ENCODE measurements around the gene RAI1.

RAI1 gene

GRCh38 chr17:17664064-17664452, 17.2 kb upstream of the RAI1 start:
- ChIA-PET POLR2A (ENCODE audit: low non-redundant PET) (interaction anchor here (0.6 kb wide), 1 partner anchor 141 kb away, joined by 11 read pairs; no protein-coding TSS in a partner anchor), CTCF (interaction anchor here (0.6 kb wide), 1 partner anchor 300 kb away, joined by 3 read pairs; no protein-coding TSS in a partner anchor)

GRCh38 chr17:17665255-17665654, 16.0 kb upstream of the RAI1 start:
- TF ChIP-seq CTCF (conservative IDR thresholded peaks at IDR 0.05; ENCODE audit: low read depth), result no peak
- no peak overlapping the region; the same call in 1 of the 2 replicates for H3K27ac ChIP-seq
- ChIA-PET POLR2A (ENCODE audit: low non-redundant PET) (no interaction called here), CTCF (interaction anchor here (0.5 to 2.3 kb wide), 3 partner anchors 16 to 674 kb away, joined by 3 to 7 read pairs (median 4); partner anchors contain the start of gene RAI1)
- no peak for DNase-seq (ENCODE audit: low spot score)

More at GRCh38 chr17:17664064-17664452, 17.2 kb upstream of the RAI1 start:
- TF ChIP-seq CTCF (conservative IDR thresholded peaks at IDR 0.05; ENCODE audit: low read depth), result no peak
- DNase-seq (ENCODE audit: low spot score), result no peak
- no peak overlapping the region for H3K27ac ChIP-seq

GRCh38 chr17:17666111-17666714, 15.0 kb upstream of the RAI1 start:
- POLR2A ChIA-PET (ENCODE audit: low non-redundant PET), result no interaction called here
- H3K27ac ChIP-seq, result peak overlapping the region; percentile 68
- peak; percentile 68 for DNase-seq (ENCODE audit: low spot score)
- CTCF ChIA-PET, result interaction anchor here (0.5 to 2.3 kb wide), 3 partner anchors 15 to 675 kb away, joined by 3 to 7 read pairs (median 4); partner anchors contain the start of gene RAI1
- no peak for TF ChIP-seq CTCF (conservative IDR thresholded peaks at IDR 0.05; ENCODE audit: low read depth)

- DNase-seq (ENCODE audit: low spot score), result no peak
- no peak overlapping the region for H3K27ac ChIP-seq
- TF ChIP-seq CTCF (conservative IDR thresholded peaks at IDR 0.05; ENCODE audit: low read depth), result no peak
- CTCF ChIA-PET, result interaction anchor here (2.3 kb wide), 1 partner anchor 14 kb away, joined by 7 read pairs; the partner anchor contains the start of gene RAI1
- POLR2A ChIA-PET (ENCODE audit: low non-redundant PET), result no interaction called here
These were observed 14.0 kb upstream of the RAI1 start for GRCh38 chr17:17667231-17667630.

GRCh38 chr17:17667947-17668346, 13.3 kb upstream of the RAI1 start:
- DNase-seq (ENCODE audit: low spot score), result no peak

GRCh38 chr17:17668358-17668757, 12.9 kb upstream of the RAI1 start:
- DNase-seq (ENCODE audit: low spot score), result no peak
- CTCF ChIA-PET, result interaction anchor here (0.7 kb wide), 2 partner anchors 292 to 356 kb away, joined by 3 read pairs; no protein-coding TSS in a partner anchor
- POLR2A ChIA-PET (ENCODE audit: low non-redundant PET), result no interaction called here
- H3K27ac ChIP-seq, result no peak overlapping the region
- no peak for TF ChIP-seq CTCF (conservative IDR thresholded peaks at IDR 0.05; ENCODE audit: low read depth)

More at GRCh38 chr17:17667947-17668346, 13.3 kb upstream of the RAI1 start:
- H3K27ac ChIP-seq, result no peak overlapping the region
- POLR2A ChIA-PET (ENCODE audit: low non-redundant PET), result no interaction called here
- CTCF ChIA-PET, result interaction anchor here (0.7 kb wide), 1 partner anchor 292 kb away, joined by 3 read pairs; no protein-coding TSS in a partner anchor
- no peak for TF ChIP-seq CTCF (conservative IDR thresholded peaks at IDR 0.05; ENCODE audit: low read depth)
